Thyroid gland (tissue), 4 donors: ENCODE measurements around the gene CREG1. TPM values are rescaled to one million over a fixed set of nuclear protein-coding genes. Genes with fewer than 3 reads are reported as not detected.

Source experiments
- DNase-seq, 2 donors: peaks; one replicate each; pipeline ENCODE4 v3.0.0-alpha.2; 2019
- H3K27ac ChIP-seq, 3 donors: fragments of 200-600 bp; sonication (generic); 1 replicate in 2 of 3; 2 replicates in 1 of 3; pipeline ENCODE4 v1.5.1; 2016 to 2019; ENCODE audit warnings: mild to moderate bottlenecking in 1 of 3, moderate library complexity in 1 of 3
- H3K27me3 ChIP-seq: fragments of 200-600 bp; sonication (generic); one replicate; pipeline ENCODE4 v1.5.1; 2019
- H3K36me3 ChIP-seq, 2 donors: fragments of 200-600 bp; sonication (generic); one replicate each; pipeline ENCODE4 v1.5.1; 2016 to 2019
- H3K4me1 ChIP-seq, 2 donors: fragments of 200-600 bp; sonication (generic); one replicate each; pipeline ENCODE4 v1.5.1; 2017 to 2019
- H3K4me3 ChIP-seq, 3 donors: fragments of 200-600 bp; sonication (generic); replicated peaks in 1 of 3; 1 replicate in 2 of 3; 2 replicates in 1 of 3; pipeline ENCODE4 v1.5.1; 2016; ENCODE audit warnings: mild to moderate bottlenecking in 1 of 3
- H3K9me3 ChIP-seq: fragments of 200-600 bp; sonication (generic); one replicate; pipeline ENCODE4 v1.5.1; 2017
- POLR2A ChIP-seq, 2 donors: fragments of 450-650 bp; IDR thresholded peaks; one replicate each; pipeline ENCODE4 v1.6.1; 2017; ENCODE audit warnings: antibody characterized with exemption in 2 of 2, mild to moderate bottlenecking in 2 of 2, moderate library complexity in 1 of 2
- WGBS, 2 donors: methylation state at CpG; one replicate each; pipeline ENCODE4 v1.1.5; 2017; 5-methylcytosine and 5-hydroxymethylcytosine counted together
- intact Hi-C: fragments of 100-400 bp; cut with DNase I; formaldehyde crosslinking; loops from one replicate; pipeline ENCODE4 v1.15.1; 2023
- total RNA-seq, 4 donors: library from RNA; depleted of rRNA; stranded (reverse); fragments of >200 nt; gene quantifications; one replicate each; pipeline ENCODE4 v1.2.3, GENCODE V29; 2016
- TF ChIP-seq, protein P1 (sequence below), 6 experiments: fragments of 200-600 bp in 3 of 6; fragments of 450-650 bp in 3 of 6; sonication (generic) in 3 of 6; IDR thresholded peaks; one replicate each; pipeline ENCODE4 v1.5.1; 2016 to 2019; ENCODE audit warnings: antibody characterized with exemption in 6 of 6, mild to moderate bottlenecking in 2 of 6, inconsistent platforms in 1 of 6, moderate library complexity in 1 of 6

CREG1 gene
- total RNA-seq, 4 donors from 2014 or later = 285 to 347 (median 327) TPM

DNA sequence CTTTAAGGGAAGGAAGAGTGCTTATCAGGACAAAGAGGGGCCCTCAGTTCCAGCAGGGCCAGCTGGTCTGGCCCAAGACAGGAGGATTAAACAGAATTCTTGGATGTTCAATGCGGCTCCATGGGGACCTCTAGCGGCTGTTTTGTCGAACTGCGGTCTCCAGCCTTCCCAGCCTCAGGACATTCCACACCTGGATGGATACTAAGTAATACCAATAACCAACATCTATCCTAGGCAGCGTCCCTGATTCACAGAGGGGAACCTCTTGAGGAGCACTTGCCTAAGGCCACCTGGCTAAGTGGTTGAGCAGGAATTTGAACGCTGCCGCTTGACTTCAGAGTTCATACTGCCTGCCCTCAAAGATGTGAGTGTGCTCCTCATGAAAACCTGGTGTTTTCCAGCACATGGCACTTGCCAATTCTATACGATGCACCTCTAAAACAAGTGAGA is 19.7 kb downstream of the CREG1 start:
- Histone ChIP-seq H3K4me3 (no peak overlapping the region), H3K4me1 (no peaks in the 10 kb centered on the region), H3K36me3 (no peaks in the 10 kb centered on the region), H3K9me3 (no peaks in the 10 kb centered on the region), H3K27me3 (no peaks in the 10 kb centered on the region), H3K27ac (no peak overlapping the region)
- TF ChIP-seq, protein P1, sequence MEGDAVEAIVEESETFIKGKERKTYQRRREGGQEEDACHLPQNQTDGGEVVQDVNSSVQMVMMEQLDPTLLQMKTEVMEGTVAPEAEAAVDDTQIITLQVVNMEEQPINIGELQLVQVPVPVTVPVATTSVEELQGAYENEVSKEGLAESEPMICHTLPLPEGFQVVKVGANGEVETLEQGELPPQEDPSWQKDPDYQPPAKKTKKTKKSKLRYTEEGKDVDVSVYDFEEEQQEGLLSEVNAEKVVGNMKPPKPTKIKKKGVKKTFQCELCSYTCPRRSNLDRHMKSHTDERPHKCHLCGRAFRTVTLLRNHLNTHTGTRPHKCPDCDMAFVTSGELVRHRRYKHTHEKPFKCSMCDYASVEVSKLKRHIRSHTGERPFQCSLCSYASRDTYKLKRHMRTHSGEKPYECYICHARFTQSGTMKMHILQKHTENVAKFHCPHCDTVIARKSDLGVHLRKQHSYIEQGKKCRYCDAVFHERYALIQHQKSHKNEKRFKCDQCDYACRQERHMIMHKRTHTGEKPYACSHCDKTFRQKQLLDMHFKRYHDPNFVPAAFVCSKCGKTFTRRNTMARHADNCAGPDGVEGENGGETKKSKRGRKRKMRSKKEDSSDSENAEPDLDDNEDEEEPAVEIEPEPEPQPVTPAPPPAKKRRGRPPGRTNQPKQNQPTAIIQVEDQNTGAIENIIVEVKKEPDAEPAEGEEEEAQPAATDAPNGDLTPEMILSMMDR (IDR thresholded peaks at IDR 0.05) = peak; percentile 69 to 90 (median 82)
- no peak for TF ChIP-seq POLR2A (IDR thresholded peaks at IDR 0.05)
- 1 to 7% methylated on average over 8 of the region's 8 CpGs for WGBS, 2 donors
- intact Hi-C loops = loop anchor here (5.0 to 10.0 kb wide), 4 partner anchors 92 to 469 kb away; no protein-coding TSS in a partner anchor
- DNase-seq = peak; percentile 77 to 82

DNA sequence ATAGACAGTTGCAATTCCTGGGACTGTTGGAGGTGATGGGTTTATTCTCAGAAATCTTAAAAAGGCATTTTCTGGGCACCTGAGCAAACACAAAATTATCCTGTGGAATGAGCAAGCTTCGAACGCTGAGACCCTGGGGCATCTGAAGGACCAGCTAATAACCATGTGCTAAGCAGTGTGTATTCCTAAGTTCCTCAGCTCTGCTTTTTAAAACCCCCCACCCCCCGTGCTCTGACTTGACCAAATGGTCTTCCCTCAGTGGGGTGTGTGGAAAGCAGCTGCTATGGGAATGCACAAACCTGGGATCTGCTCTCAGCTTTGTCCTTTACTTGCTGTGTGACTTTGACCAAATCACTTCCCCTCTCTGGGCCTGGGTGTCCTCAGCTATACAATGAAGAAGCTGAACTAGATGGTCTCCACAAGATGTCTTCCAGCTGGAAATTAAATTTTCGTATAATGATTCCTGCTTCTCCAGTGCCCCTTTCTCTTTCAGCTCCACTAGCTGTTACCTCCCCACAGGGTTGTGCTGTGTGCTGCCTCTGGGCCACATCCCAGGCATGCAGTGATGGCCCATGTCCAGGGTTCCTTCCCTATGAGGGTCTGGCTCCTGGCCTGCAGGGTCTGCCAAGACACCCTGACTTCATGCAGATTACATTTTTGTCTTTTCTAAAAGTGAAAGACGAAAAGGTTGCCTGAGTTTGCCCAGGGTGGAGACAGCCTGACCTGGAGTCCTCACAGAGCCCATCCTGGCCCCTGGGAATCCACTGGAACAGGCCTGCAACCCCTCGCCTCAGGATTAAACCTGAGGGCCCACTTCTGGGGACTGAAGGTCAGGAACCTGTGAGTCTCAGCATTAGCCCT is 20.4 kb downstream of the CREG1 start:
- no peak for TF ChIP-seq POLR2A (IDR thresholded peaks at IDR 0.05)
- TF ChIP-seq, protein P1 (IDR thresholded peaks at IDR 0.05) = no peak
- Histone ChIP-seq H3K9me3 (no peaks in the 10 kb centered on the region), H3K4me1 (no peaks in the 10 kb centered on the region), H3K4me3 (no peak overlapping the region), H3K27me3 (no peaks in the 10 kb centered on the region), H3K27ac (no peak overlapping the region), H3K36me3 (no peaks in the 10 kb centered on the region)
- DNase-seq = peak in 1 of 2 donors; percentile 9
- intact Hi-C loops = loop anchor here (5.0 to 10.0 kb wide), 4 partner anchors 91 to 468 kb away; no protein-coding TSS in a partner anchor
- WGBS, 2 donors = 78 to 79% methylated on average over 6 of the region's 6 CpGs

DNA sequence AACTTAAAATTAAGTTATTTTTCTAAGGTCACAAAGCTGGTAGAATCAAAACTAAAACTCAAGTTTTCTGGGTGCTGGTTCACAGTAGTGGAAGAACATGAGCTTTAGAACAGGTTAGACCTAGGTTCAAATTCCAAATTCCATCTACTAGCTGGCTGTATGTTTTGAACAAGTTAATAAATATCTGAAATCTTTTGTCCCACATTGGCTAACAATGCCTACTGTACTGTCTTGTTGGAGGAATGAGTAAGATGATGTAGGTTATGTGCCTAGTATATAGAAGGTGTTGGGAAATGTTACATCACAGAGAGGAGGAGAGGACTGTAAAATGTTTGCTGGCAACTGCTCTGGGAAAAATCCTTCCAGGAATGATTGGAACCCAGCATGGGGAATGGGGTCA is 21.2 kb downstream of the CREG1 start:
- Histone ChIP-seq H3K9me3 (no peaks in the 10 kb centered on the region), H3K27ac (no peak overlapping the region), H3K36me3 (no peaks in the 10 kb centered on the region), H3K4me1 (no peaks in the 10 kb centered on the region), H3K27me3 (no peaks in the 10 kb centered on the region), H3K4me3 (no peak overlapping the region)
- DNase-seq = no peak
- intact Hi-C loops = loop anchor here (5.0 to 10.0 kb wide), 4 partner anchors 90 to 468 kb away; no protein-coding TSS in a partner anchor
- TF ChIP-seq, protein P1 (IDR thresholded peaks at IDR 0.05) = no peak
- no peak for TF ChIP-seq POLR2A (IDR thresholded peaks at IDR 0.05)

DNA sequence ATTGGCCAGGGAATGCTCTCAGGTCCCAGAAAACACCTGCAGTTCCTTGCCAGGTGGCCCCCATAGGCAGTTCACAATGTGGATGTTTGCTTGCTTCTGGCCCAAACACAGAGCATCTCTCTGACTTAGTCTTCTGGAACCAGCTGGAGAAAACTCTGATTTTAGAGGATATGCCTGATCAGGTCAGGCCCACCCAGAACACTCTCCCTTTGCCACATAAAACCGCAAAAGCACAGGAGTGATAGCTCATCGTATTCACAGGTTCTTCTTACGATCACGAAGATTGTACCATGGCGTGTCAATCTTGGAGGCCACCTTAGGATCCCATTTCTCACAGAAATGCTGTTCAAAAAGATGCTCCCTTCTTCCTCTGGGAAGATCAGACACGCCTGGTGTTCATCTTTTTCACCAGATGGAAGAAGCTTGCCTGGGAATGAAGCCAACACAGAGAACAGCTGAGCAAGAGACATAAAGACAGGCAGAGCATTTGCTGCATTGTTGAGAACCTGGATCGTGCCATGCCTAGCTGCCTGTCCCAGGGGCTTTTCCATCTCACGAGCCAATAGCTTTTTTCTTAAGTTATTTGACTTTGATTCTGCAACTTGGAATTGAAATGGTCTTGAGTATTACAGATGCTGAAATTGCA is 23.6 kb downstream of the CREG1 start:
- intact Hi-C loops = loop anchor here (5.0 to 10.0 kb wide), 4 partner anchors 88 to 465 kb away; no protein-coding TSS in a partner anchor
- no peak for DNase-seq
- Histone ChIP-seq H3K4me3 (no peak overlapping the region), H3K36me3 (no peaks in the 10 kb centered on the region), H3K27ac (no peak overlapping the region), H3K4me1 (no peaks in the 10 kb centered on the region), H3K9me3 (no peaks in the 10 kb centered on the region), H3K27me3 (no peaks in the 10 kb centered on the region)
- TF ChIP-seq POLR2A (IDR thresholded peaks at IDR 0.05) = no peak
- TF ChIP-seq, protein P1 (IDR thresholded peaks at IDR 0.05) = no peak
- 82 to 91% methylated on average over 8 of the region's 8 CpGs for WGBS, 2 donors
